KOPT-K1 (cell line): ENCODE measurements around the gene CFAP20DC.
"Not testable (repeated sequence)": the region's sequence is repeated elsewhere in the genome, so short reads cannot be mapped to it uniquely, and the experiment has no call there.

Experiments
- H3K27ac ChIP-seq: fragments of 200-600 bp; sonication (generic); 2 replicates; pipeline ENCODE4 v1.5.1; 2016; ENCODE audit warnings: antibody characterized with exemption, mild to moderate bottlenecking, low read depth, low read length; ENCODE audit not compliant: poor library complexity, severe bottlenecking
- H3K36me3 ChIP-seq: fragments of 200-600 bp; sonication (generic); 2 replicates; pipeline ENCODE4 v1.5.1; 2017; ENCODE audit warnings: antibody characterized with exemption, mild to moderate bottlenecking, low read length, moderate library complexity; ENCODE audit not compliant: insufficient read depth
- H3K9me3 ChIP-seq: fragments of 200-600 bp; sonication (generic); 2 replicates; pipeline ENCODE4 v1.5.1; 2017; ENCODE audit warnings: antibody characterized with exemption, low read length, mild to moderate bottlenecking; ENCODE audit not compliant: insufficient read depth, poor library complexity, severe bottlenecking

Gene CFAP20DC

GRCh38 chr3:58962040-58962651 lies 87.7 kb downstream of the CFAP20DC start:
- Histone ChIP-seq H3K27ac (no peak overlapping the region), H3K9me3 (no peaks in the 10 kb centered on the region), H3K36me3 (no peaks in the 10 kb centered on the region)

DNA sequence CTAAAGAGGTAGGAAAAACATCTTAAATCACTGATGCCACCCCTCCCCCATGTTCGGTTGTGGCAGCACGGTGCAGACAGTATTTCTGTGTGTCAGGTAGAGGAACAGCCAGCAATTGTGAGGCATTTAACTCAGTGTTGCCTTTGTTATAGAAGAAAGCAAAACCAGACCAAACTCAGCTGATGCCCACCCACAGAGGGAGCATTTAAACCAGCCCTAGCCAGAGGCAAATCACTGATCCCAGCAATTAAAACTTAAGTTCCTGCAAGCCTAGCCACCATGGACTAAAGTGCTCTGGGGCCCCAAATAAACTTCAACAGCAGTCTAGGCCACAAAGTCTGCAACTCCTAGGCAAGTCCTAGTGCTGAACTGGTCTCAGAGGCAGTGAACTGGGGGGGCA lies 94.5 kb downstream of the CFAP20DC start:
- Histone ChIP-seq H3K27ac (no peak overlapping the region), H3K36me3 (no peaks in the 10 kb centered on the region), H3K9me3 (no peaks in the 10 kb centered on the region)

DNA sequence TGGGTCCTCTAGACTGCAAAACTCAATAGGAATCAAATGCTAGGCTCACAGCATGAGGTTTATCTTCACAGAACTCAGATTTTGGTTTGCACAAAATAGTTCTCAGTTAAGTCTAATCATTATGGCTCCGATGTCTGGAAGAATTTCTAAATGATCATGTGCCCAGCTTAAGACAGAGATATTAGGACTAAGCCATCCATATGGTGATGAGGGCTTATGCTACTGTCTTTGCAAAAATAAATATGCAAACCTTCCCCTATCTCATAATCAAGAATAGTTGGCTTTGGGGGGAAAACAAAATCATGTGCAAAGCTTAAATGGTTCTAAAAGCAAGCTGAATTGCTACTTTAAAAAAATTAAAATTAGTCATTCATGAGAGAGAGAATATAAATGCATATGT lies 96.5 kb downstream of the CFAP20DC start:
- Histone ChIP-seq H3K27ac (no peak overlapping the region), H3K36me3 (no peaks in the 10 kb centered on the region), H3K9me3 (no peaks in the 10 kb centered on the region)

- H3K9me3 ChIP-seq: no peaks in the 10 kb centered on the region
- H3K36me3 ChIP-seq: no peaks in the 10 kb centered on the region
- H3K27ac ChIP-seq: no peak overlapping the region
These were observed 97.5 kb downstream of the CFAP20DC start for GRCh38 chr3:58952128-58952917.

DNA sequence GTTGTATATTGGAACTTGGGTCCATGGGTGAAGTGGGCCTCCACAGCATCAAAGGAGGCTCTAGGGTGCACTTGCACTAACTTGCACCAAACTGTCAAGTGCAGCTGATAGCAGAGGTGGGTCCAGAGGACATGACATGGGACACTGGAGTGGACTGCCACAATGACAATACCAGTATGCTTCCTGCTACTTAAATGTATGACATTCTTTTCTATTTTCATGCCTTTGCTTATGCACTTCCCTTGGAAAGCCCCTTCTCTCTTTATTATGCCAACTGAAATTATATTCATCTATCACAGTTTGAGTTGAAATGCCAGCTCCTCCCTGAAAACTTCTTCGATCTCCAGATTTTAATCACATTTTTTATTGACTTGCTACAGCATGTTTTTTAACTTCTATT lies 101.8 kb downstream of the CFAP20DC start:
- Histone ChIP-seq H3K27ac (no peak overlapping the region), H3K36me3 (no peaks in the 10 kb centered on the region), H3K9me3 (no peaks in the 10 kb centered on the region)

GRCh38 chr3:58946875-58947274 lies 103.0 kb downstream of the CFAP20DC start:
- H3K27ac ChIP-seq: no peak overlapping the region
- H3K36me3 ChIP-seq: no peaks in the 10 kb centered on the region
- no peaks in the 10 kb centered on the region for H3K9me3 ChIP-seq

GRCh38 chr3:58938057-58938456 lies 111.8 kb downstream of the CFAP20DC start:
- H3K9me3 ChIP-seq: no peaks in the 10 kb centered on the region
- no peak overlapping the region for H3K27ac ChIP-seq
- no peaks in the 10 kb centered on the region for H3K36me3 ChIP-seq

GRCh38 chr3:58924578-58924977 lies 125.2 kb downstream of the CFAP20DC start:
- no peaks in the 10 kb centered on the region for H3K9me3 ChIP-seq
- H3K27ac ChIP-seq: no peak overlapping the region
- no peaks in the 10 kb centered on the region for H3K36me3 ChIP-seq

DNA sequence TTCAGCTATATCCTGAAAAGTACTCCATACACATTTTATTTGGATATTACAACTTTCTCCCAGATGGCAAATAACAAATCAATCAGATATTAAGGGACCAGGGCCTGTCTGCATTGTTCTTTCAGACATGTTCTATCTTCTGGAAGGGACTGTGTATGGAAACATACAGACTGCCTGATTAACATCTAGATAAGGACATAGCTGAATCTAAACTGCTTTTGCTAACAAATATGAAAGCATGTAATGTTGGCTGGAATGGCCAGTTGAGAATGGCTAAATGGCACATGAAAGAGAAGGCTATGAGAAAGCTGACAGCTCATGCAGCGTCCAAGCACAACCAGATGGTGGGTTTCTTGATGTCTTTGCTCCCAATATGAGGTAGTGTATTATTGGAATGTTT lies 149.4 kb downstream of the CFAP20DC start:
- H3K36me3 ChIP-seq: no peaks in the 10 kb centered on the region
- no peak overlapping the region for H3K27ac ChIP-seq
- no peaks in the 10 kb centered on the region for H3K9me3 ChIP-seq

GRCh38 chr3:58899953-58900298 lies 149.9 kb downstream of the CFAP20DC start:
- Histone ChIP-seq H3K36me3 (no peaks in the 10 kb centered on the region), H3K9me3 (no peaks in the 10 kb centered on the region), H3K27ac (no peak overlapping the region)

GRCh38 chr3:58899159-58899952 lies 150.5 kb downstream of the CFAP20DC start:
- Histone ChIP-seq H3K9me3 (no peaks in the 10 kb centered on the region), H3K36me3 (no peaks in the 10 kb centered on the region), H3K27ac (no peak overlapping the region)

GRCh38 chr3:58898513-58898912 lies 151.3 kb downstream of the CFAP20DC start:
- Histone ChIP-seq H3K27ac (no peak overlapping the region), H3K9me3 (no peaks in the 10 kb centered on the region), H3K36me3 (no peaks in the 10 kb centered on the region)

DNA sequence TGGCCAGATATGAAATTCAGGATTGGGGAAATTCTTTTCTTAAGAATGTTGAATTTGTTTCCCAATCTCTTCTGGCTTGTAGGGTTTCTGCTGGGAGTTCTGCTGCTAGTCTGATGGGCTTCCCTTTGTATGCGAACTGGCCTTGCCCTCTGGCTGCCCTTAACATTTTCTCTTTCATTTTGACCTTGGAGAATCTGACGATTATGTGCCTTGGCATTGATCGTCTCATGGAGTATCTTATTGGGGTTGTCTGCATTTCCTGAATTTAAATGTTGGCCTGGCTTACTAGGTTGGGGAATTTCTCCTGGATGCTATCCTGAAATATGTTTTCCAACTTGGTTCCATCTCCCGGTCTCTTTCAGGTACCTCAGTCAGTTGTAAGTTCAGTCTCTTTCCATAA lies 152.2 kb downstream of the CFAP20DC start:
- no peaks in the 10 kb centered on the region for H3K36me3 ChIP-seq
- no peaks in the 10 kb centered on the region for H3K9me3 ChIP-seq

DNA sequence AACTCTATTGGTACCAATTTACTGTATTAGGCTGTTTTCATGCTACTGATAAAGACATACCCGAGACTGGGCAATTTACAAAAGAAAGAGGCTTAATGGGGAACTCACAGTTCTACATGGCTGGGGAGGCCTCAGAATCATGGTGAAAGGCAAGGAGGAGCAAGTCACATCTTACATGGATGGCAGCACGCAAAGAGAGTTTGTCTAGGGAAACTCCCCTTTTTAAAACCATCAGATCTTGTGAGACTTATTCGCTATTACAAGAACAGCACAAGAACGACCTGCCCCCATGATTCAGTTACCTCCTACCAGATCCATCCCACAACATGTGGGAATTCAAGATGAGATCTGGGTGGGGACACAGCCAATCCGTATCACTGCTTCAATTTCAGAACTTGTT lies 154.1 kb downstream of the CFAP20DC start:
- H3K27ac ChIP-seq, H3K9me3 ChIP-seq: not testable (repeated sequence)

More for the DNA sequence above, 152.2 kb downstream of the CFAP20DC start:
- H3K27ac ChIP-seq: no peak overlapping the region

GRCh38 chr3:58892526-58892925 lies 157.3 kb downstream of the CFAP20DC start:
- H3K27ac ChIP-seq, H3K9me3 ChIP-seq, H3K36me3 ChIP-seq: not testable (repeated sequence)

More for the DNA sequence above, 154.1 kb downstream of the CFAP20DC start:
- H3K36me3 ChIP-seq: not testable (repeated sequence)
